HEK293 (cell line): ENCODE measurements around the gene FKBP10.

ENCODE experiments used
- BCL6B ChIP-seq: fragments of 450-650 bp; formaldehyde crosslinking; IDR thresholded peaks from 2 replicates; pipeline ENCODE4 v1.5.1; 2017; ENCODE audit warnings: missing biosample characterization, missing genetic modification characterization
- GLI2 ChIP-seq: fragments of 450-650 bp; formaldehyde crosslinking; IDR thresholded peaks from 2 replicates; pipeline ENCODE4; 2017; ENCODE audit warnings: missing biosample characterization, missing genetic modification characterization, low read depth, borderline replicate concordance
- HOXC10 ChIP-seq: sonication (generic); formaldehyde crosslinking; IDR thresholded peaks from 2 replicates; pipeline ENCODE4 v1.8.1; 2023; ENCODE audit warnings: mild to moderate bottlenecking, missing genetic modification reagents
- HOXD13 ChIP-seq: sonication (generic); formaldehyde crosslinking; IDR thresholded peaks from 2 replicates; pipeline ENCODE4 v1.8.0; 2022; ENCODE audit warnings: missing genetic modification reagents, borderline replicate concordance
- KLF10 ChIP-seq: fragments of 450-650 bp; IDR thresholded peaks from 2 replicates; pipeline ENCODE4 v1.5.1; 2018; ENCODE audit warnings: missing biosample characterization, mild to moderate bottlenecking, missing genetic modification characterization
- PRDM6 ChIP-seq: fragments of 450-650 bp; formaldehyde crosslinking; IDR thresholded peaks from 2 replicates; pipeline ENCODE4 v1.5.1; 2017; ENCODE audit warnings: missing biosample characterization, missing genetic modification characterization
- SCRT1 ChIP-seq: fragments of 450-650 bp; formaldehyde crosslinking; IDR thresholded peaks from 2 replicates; pipeline ENCODE4 v1.5.1; 2016; ENCODE audit warnings: missing biosample characterization, missing genetic modification characterization, borderline replicate concordance
- TSHZ1 ChIP-seq: fragments of 450-650 bp; formaldehyde crosslinking; IDR thresholded peaks from 2 replicates; pipeline ENCODE4 v1.5.1; 2016; ENCODE audit warnings: missing biosample characterization, missing genetic modification characterization, borderline replicate concordance
- ZBTB1 ChIP-seq: fragments of 450-650 bp; formaldehyde crosslinking; IDR thresholded peaks from 2 replicates; pipeline ENCODE4 v1.5.1; 2016; ENCODE audit warnings: missing biosample characterization, missing genetic modification characterization
- ZBTB10 ChIP-seq: fragments of 450-650 bp; formaldehyde crosslinking; IDR thresholded peaks from 2 replicates; pipeline ENCODE4 v1.5.1; 2016; ENCODE audit warnings: missing biosample characterization, missing genetic modification characterization
- ZBTB49 ChIP-seq: fragments of 450-650 bp; formaldehyde crosslinking; IDR thresholded peaks from 2 replicates; pipeline ENCODE4 v1.5.1; 2016; ENCODE audit warnings: missing biosample characterization, missing genetic modification characterization, low read depth
- ZFP3 ChIP-seq: fragments of 450-650 bp; formaldehyde crosslinking; IDR thresholded peaks from 2 replicates; pipeline ENCODE4 v1.5.1; 2016; ENCODE audit warnings: low read depth, missing biosample characterization, missing genetic modification characterization
- ZFP41 ChIP-seq: fragments of 450-650 bp; formaldehyde crosslinking; IDR thresholded peaks from 2 replicates; pipeline ENCODE4 v1.5.1; 2016; ENCODE audit warnings: missing biosample characterization, missing genetic modification characterization, borderline replicate concordance
- ZNF10 ChIP-seq: fragments of 450-650 bp; formaldehyde crosslinking; IDR thresholded peaks from 2 replicates; pipeline ENCODE4 v1.5.1; 2017; ENCODE audit warnings: missing biosample characterization, missing genetic modification characterization
- ZNF155 ChIP-seq: fragments of 450-650 bp; formaldehyde crosslinking; IDR thresholded peaks from 2 replicates; pipeline ENCODE4 v1.5.1; 2016; ENCODE audit warnings: missing biosample characterization, missing genetic modification characterization
- ZNF157 ChIP-seq: fragments of 450-650 bp; formaldehyde crosslinking; IDR thresholded peaks from 2 replicates; pipeline ENCODE4 v1.5.1; 2016; ENCODE audit warnings: missing biosample characterization, missing genetic modification characterization
- ZNF302 ChIP-seq: fragments of 450-650 bp; formaldehyde crosslinking; IDR thresholded peaks from 2 replicates; pipeline ENCODE4 v1.5.1; 2016; ENCODE audit warnings: missing biosample characterization, missing genetic modification characterization, low read depth
- ZNF341 ChIP-seq: fragments of 450-650 bp; formaldehyde crosslinking; IDR thresholded peaks from 2 replicates; pipeline ENCODE4; 2016; ENCODE audit warnings: low read depth, missing biosample characterization, missing genetic modification characterization
- ZNF544 ChIP-seq: fragments of 450-650 bp; formaldehyde crosslinking; IDR thresholded peaks from 2 replicates; pipeline ENCODE4 v1.5.0; 2017; ENCODE audit warnings: missing biosample characterization, missing genetic modification characterization
- ZNF548 ChIP-seq: fragments of 450-650 bp; formaldehyde crosslinking; IDR thresholded peaks from 2 replicates; pipeline ENCODE4 v1.5.1; 2016; ENCODE audit warnings: missing biosample characterization, missing genetic modification characterization
- ZNF585B ChIP-seq: fragments of 450-650 bp; formaldehyde crosslinking; IDR thresholded peaks from 2 replicates; pipeline ENCODE4 v1.5.1; 2016; ENCODE audit warnings: missing biosample characterization, missing genetic modification characterization
- ZNF610 ChIP-seq: fragments of 450-650 bp; formaldehyde crosslinking; IDR thresholded peaks from 2 replicates; pipeline ENCODE4 v1.5.1; 2016; ENCODE audit warnings: missing biosample characterization, missing genetic modification characterization, borderline replicate concordance
- ZNF623 ChIP-seq: fragments of 450-650 bp; formaldehyde crosslinking; IDR thresholded peaks from 2 replicates; pipeline ENCODE4 v1.5.1; 2016; ENCODE audit warnings: missing biosample characterization, missing genetic modification characterization
- ZNF664 ChIP-seq: fragments of 450-650 bp; formaldehyde crosslinking; IDR thresholded peaks from 2 replicates; pipeline ENCODE4 v1.5.1; 2016; ENCODE audit warnings: missing biosample characterization, missing genetic modification characterization

Gene FKBP10

GRCh38 chr17:41812381-41813151 lies at the start of gene FKBP10 (continued):
- TF ChIP-seq ZNF548 (tag by site-specific recombination) (no peak), GLI2 (no peak), TSHZ1 (tag by site-specific recombination) (peak; percentile 49), ZFP41 (tag by site-specific recombination) (no peak), ZNF585B (tag by site-specific recombination) (no peak), ZBTB1 (tag by site-specific recombination) (no peak), ZBTB49 (tag by site-specific recombination) (no peak), ZNF664 (no peak), KLF10 (peak; percentile 26; the same call in 1 of the 2 replicates), HOXC10 (no peak), ZNF10 (tag by site-specific recombination) (0 out of 2 replicates have a peak, but pooled peaks have one; percentile 9), ZNF157 (tag by site-specific recombination) (no peak), ZNF341 (tag by site-specific recombination) (peak; percentile 80), SCRT1 (tag by site-specific recombination) (no peak), HOXD13 (CRISPR knock-in tag) (no peak), ZNF544 (tag by site-specific recombination) (no peak), PRDM6 (tag by site-specific recombination) (no peak), ZNF623 (peak; percentile 7), BCL6B (no peak), ZNF155 (tag by site-specific recombination) (no peak), ZFP3 (no peak), ZBTB10 (tag by site-specific recombination) (no peak; the same call in 1 of the 2 replicates), ZNF302 (no peak), ZNF610 (tag by site-specific recombination) (peak; percentile 59; the same call in 1 of the 2 replicates)
